ENCODE data around the gene SIVA1. TPM values are rescaled to one million over a fixed set of nuclear protein-coding genes. Genes with fewer than 3 reads are reported as not detected.

Gene SIVA1
- total and polyA plus RNA-seq, 9 donors, result 2.4 to 385 (median 91.6) TPM

GRCh38 chr14:104780513-104781030 is 27.6 kb downstream of the SIVA1 start:
- no peaks in the 10 kb centered on the region for H3K27me3 ChIP-seq
- no peak overlapping the region for H3K27ac ChIP-seq
- no peak overlapping the region for H3K4me3 ChIP-seq
- WGBS, 3 donors, result 82 to 88% (median 85%) methylated on average over 15 to 24 of the region's 24 CpGs
- DNase-seq, result no peak
- H3K4me1 ChIP-seq (ENCODE audit: insufficient read depth), result no peaks in the 10 kb centered on the region
- no peaks in the 10 kb centered on the region for H3K36me3 ChIP-seq
- intact Hi-C loops (cut with DNase I), result no loop called here
- H3K9me3 ChIP-seq, result no peaks in the 10 kb centered on the region
- TF ChIP-seq, protein P1, sequence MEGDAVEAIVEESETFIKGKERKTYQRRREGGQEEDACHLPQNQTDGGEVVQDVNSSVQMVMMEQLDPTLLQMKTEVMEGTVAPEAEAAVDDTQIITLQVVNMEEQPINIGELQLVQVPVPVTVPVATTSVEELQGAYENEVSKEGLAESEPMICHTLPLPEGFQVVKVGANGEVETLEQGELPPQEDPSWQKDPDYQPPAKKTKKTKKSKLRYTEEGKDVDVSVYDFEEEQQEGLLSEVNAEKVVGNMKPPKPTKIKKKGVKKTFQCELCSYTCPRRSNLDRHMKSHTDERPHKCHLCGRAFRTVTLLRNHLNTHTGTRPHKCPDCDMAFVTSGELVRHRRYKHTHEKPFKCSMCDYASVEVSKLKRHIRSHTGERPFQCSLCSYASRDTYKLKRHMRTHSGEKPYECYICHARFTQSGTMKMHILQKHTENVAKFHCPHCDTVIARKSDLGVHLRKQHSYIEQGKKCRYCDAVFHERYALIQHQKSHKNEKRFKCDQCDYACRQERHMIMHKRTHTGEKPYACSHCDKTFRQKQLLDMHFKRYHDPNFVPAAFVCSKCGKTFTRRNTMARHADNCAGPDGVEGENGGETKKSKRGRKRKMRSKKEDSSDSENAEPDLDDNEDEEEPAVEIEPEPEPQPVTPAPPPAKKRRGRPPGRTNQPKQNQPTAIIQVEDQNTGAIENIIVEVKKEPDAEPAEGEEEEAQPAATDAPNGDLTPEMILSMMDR (IDR thresholded peaks at IDR 0.05), result no peak
- TF ChIP-seq POLR2A (IDR thresholded peaks at IDR 0.05) (no peak), EP300 (IDR thresholded peaks at IDR 0.05) (no peak)

DNA sequence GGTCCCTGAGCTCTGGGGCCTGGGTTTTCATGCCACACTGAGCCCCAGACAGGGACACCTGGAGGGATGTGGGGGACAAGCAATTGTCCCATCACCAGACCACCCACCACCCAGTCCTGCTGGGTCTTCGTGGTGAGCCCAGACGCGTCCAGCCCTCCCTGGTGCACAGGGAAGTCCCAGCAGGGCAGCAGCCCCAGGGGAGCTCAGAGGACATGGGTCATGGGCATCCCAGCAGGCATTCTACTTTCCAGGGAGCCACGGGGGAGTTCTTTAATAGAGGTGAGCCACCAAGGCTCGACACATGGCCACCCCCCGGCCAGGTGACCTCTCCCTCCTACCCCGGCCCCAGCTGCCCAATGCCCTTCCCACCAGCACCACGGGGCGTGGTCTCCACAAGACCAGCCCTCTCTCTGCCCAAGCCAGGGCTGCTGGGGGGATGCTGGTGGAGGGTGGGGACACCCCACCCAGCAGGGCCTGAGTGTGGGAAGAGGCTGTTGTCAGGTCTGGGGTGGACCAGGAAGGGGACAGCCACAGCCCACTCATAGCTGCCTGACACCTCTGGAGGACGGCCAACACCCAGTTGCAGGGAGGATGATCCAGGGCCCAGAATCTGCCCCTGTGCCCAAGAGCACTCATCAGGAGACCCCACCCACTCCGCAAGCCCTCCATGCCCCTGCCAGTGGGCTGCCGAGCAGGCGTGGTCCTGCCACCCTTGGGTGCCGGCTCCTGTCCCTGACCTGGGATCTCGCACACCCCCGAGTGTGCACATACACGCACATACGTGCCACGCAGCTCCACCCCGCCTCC is 28.5 kb downstream of the SIVA1 start:
- Histone ChIP-seq H3K27ac (no peak overlapping the region), H3K27me3 (no peaks in the 10 kb centered on the region), H3K4me3 (no peak overlapping the region), H3K36me3 (no peaks in the 10 kb centered on the region), H3K4me1 (ENCODE audit: insufficient read depth) (no peaks in the 10 kb centered on the region), H3K9me3 (no peaks in the 10 kb centered on the region)
- intact Hi-C loops (cut with DNase I), result no loop called here
- TF ChIP-seq POLR2A (IDR thresholded peaks at IDR 0.05) (no peak), EP300 (IDR thresholded peaks at IDR 0.05) (no peak)
- TF ChIP-seq, protein P1 (IDR thresholded peaks at IDR 0.05), result no peak
- no peak for DNase-seq
- 81 to 86% (median 83%) methylated on average over 18 to 20 of the region's 20 CpGs for WGBS, 3 donors

DNA sequence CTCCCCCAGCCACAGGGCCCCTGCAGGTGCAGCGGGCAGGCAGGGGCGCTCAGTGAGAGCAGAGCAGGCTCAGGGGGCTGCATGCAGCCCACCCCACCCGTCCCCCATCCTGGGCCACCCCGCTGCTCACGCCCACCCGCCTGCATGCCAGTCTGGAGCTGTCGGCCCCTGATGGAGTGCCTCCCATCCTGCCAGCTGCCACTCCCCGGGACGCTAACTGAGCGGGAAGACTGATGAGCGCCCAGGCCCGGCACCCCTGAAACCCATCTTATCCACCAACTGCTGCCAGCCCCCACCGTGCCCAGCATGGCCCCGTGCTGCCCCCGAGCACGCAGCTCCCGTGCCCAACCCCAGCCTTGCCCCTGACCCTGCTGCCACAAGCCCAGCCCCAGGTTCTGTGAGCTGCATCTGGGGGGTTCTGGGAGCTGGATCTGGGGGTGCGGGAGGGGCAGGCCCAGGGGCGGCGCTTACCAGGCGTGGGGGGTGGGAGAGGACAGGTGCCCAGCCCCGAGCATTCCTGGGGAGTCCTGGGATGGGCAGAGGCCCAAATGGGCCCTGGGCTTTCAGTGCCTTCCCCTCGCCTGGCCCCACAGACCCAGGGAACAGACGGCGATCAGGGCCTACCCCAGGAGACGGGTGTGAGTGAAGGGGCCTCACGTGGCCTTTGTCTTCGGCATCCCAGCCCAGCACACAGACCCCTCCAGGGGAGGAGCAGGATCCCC is 29.3 kb downstream of the SIVA1 start:
- H3K9me3 ChIP-seq, result no peaks in the 10 kb centered on the region
- no peak for DNase-seq
- no peak overlapping the region for H3K27ac ChIP-seq
- no peaks in the 10 kb centered on the region for H3K27me3 ChIP-seq
- no peak overlapping the region for H3K4me3 ChIP-seq
- no peaks in the 10 kb centered on the region for H3K4me1 ChIP-seq (ENCODE audit: insufficient read depth)
- H3K36me3 ChIP-seq, result no peaks in the 10 kb centered on the region
- intact Hi-C loops (cut with DNase I), result no loop called here
- 88 to 92% (median 92%) methylated on average over 25 to 28 of the region's 28 CpGs for WGBS, 3 donors
- TF ChIP-seq POLR2A (IDR thresholded peaks at IDR 0.05), result no peak
- no peak for TF ChIP-seq EP300 (IDR thresholded peaks at IDR 0.05)
- TF ChIP-seq, protein P1 (IDR thresholded peaks at IDR 0.05), result no peak

- intact Hi-C loops (cut with DNase I), result no loop called here
- Histone ChIP-seq H3K27me3 (no peaks in the 10 kb centered on the region), H3K4me3 (no peak overlapping the region), H3K9me3 (no peaks in the 10 kb centered on the region), H3K4me1 (ENCODE audit: insufficient read depth) (peaks cover 2% of the 10 kb centered on the region), H3K27ac (no peak overlapping the region), H3K36me3 (no peaks in the 10 kb centered on the region)
- WGBS, 3 donors, result 72 to 73% (median 73%) methylated on average over 13 of the region's 13 CpGs
- TF ChIP-seq EP300 (IDR thresholded peaks at IDR 0.05) (no peak), POLR2A (IDR thresholded peaks at IDR 0.05) (no peak)
- TF ChIP-seq, protein P1 (IDR thresholded peaks at IDR 0.05), result no peak
- no peak for DNase-seq
These were observed 29.8 kb downstream of the SIVA1 start for GRCh38 chr14:104782808-104783139.
